Endometrial microvascular endothelial cells (primary cell): Measurements from ENCODE around the gene PSME3IP1. TPM values are rescaled to one million over a fixed set of nuclear protein-coding genes. Genes with fewer than 3 reads are reported as not detected.

Experiments
- in situ Hi-C: cut with HindIII; loops from 2 replicates; pipeline ENCODE4 v1.10.0; 2017; ENCODE audit warnings: low sequenced_read_pairs, low pct_unique_long_range_greater_than_20kb; ENCODE audit errors: inconsistent ontology term
- total RNA-seq: library from RNA; depleted of rRNA; stranded (reverse); fragments of >200 nt; gene quantifications from one replicate; pipeline ENCODE4 v1.2.3, GENCODE V29; 2015; ENCODE audit errors: inconsistent ontology term

The PSME3IP1 gene
- total RNA-seq, 1 donor from 2014 or later: 34.1 TPM

DNA sequence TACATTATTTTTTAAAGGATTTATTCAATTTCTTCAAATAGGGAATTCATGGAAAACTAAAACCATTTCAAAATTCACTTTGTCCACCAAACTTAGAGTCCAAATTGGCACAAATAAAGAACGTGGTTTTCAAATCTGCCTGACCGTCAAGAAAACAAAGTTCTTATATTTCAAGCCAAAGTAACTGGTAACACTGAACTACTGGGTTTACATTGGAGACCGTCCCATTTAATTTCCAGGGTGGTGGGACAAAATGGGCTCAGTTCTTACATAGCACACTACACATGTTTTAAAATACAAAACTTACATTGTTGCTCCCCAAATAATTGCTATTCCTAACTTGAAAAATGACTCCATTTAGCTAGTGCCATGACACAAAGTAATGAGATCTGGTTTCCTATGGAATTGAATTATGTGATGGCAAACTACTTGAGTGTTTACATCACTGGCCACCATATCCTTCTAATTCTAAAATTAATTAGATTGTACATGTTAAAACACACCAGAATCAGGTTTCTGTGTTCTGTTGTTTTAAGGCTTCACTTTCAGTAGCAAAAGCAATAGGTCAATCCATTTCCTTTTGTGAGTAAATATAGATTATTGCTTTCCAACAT, 6.5 kb downstream of the PSME3IP1 start:
- in situ Hi-C loops: no loop called here

DNA sequence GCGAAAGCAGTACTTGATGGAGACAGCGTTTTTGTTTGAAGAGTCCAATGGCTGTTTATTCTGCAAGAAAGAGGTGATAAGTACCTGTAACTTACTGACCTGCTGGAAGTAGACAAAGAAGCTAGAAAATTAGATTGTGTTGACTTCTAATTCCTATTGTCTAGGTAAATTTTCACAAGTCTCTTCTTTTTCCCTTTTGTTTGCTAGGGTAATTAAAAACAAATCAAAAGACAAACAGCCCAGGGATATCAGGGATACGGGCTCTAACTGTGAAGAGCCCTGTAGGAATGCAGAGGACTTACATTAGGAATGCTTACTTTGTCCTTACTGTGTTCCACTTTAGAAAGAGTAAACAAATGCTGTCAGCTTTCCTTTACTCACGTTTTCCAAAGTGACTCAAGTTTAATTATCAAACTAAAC, 7.0 kb downstream of the PSME3IP1 start:
- in situ Hi-C loops: no loop called here

GRCh38 chr16:57178196-57178595, 7.6 kb downstream of the PSME3IP1 start:
- in situ Hi-C loops: no loop called here

- in situ Hi-C loops: no loop called here
Observed at GRCh38 chr16:57175896-57176295, 9.9 kb downstream of the PSME3IP1 start.

GRCh38 chr16:57172721-57173290, 13.0 kb downstream of the PSME3IP1 start:
- in situ Hi-C loops: no loop called here

GRCh38 chr16:57169327-57169726, 16.5 kb downstream of the PSME3IP1 start:
- in situ Hi-C loops: loop anchor here (10.0 kb wide), 1 partner anchor 95 kb away; no protein-coding TSS in a partner anchor

GRCh38 chr16:57167953-57168352, 17.9 kb downstream of the PSME3IP1 start:
- in situ Hi-C loops: loop anchor here (10.0 kb wide), 1 partner anchor 93 kb away; no protein-coding TSS in a partner anchor

GRCh38 chr16:57167538-57167937, 18.3 kb downstream of the PSME3IP1 start:
- in situ Hi-C loops: loop anchor here (10.0 kb wide), 1 partner anchor 93 kb away; no protein-coding TSS in a partner anchor

DNA sequence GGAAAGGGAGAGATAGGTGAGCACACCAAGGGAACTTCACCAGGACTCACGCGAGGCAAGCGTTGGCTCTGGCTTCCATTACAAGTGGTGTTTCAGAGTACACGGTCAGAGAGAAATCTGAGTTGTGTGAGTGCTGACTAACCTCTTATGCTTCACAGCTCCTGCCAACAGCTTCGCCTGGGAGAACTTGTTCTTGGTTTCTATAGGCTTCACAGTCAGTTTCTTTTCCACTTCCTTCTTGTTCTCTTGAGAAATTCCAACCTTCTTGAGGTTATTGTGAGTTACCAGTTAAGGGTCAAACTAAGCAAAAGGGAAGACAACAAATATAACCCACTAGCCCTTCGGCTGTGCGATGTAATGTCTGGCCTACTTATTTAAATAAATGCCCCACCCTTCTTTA, 18.9 kb downstream of the PSME3IP1 start:
- in situ Hi-C loops: loop anchor here (10.0 kb wide), 1 partner anchor 92 kb away; no protein-coding TSS in a partner anchor

- in situ Hi-C loops: loop anchor here (10.0 kb wide), 1 partner anchor 92 kb away; no protein-coding TSS in a partner anchor
Observed at GRCh38 chr16:57166451-57166850, 19.4 kb downstream of the PSME3IP1 start.

- in situ Hi-C loops: loop anchor here (10.0 kb wide), 1 partner anchor 91 kb away; no protein-coding TSS in a partner anchor
Observed at GRCh38 chr16:57165938-57166337, 19.9 kb downstream of the PSME3IP1 start.

GRCh38 chr16:57165483-57165882, 20.4 kb downstream of the PSME3IP1 start:
- in situ Hi-C loops: loop anchor here (10.0 kb wide), 1 partner anchor 91 kb away; no protein-coding TSS in a partner anchor

DNA sequence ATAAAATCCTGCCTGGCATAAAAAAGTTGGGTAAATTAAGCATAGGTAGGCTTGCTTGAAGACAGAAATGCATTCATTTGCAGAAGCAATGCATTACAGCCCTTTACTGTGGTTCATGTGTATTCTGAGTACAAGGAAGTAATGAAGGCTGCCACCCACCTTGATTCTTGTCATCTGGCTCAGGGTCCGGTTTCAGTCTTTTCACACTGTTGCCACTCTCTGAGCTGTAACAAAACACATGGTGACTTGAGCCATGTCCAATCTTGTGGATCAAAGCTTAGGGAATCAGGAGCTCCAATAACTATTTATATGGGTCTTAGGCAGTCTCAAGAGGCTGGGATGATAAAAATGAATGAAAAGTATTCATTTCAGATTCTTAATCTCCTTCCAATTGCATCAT, 22.0 kb downstream of the PSME3IP1 start:
- in situ Hi-C loops: loop anchor here (10.0 kb wide), 1 partner anchor 89 kb away; no protein-coding TSS in a partner anchor

GRCh38 chr16:57159447-57159846, 26.4 kb downstream of the PSME3IP1 start:
- in situ Hi-C loops: no loop called here

DNA sequence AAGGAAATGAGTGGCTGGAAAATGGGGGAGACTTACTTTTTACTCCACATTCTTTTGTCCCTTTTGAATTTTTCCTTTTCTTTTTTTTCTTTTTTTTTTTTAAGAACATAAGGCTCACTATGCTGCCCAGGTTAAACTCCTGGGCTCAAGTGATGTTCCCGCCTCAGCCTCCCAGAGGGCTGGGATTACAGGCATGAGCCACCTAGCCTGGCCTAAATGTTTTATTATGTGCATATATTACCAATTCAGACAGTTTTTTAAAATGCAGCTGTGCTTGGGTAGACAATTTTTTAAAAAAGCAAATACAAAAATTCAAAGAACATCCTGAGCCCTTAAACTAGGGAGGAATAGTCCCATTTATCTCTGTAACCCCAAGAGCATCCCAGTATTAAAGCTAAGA, 28.3 kb downstream of the PSME3IP1 start:
- in situ Hi-C loops: no loop called here

- in situ Hi-C loops: no loop called here
Observed at GRCh38 chr16:57156351-57156703, 29.5 kb downstream of the PSME3IP1 start.

DNA sequence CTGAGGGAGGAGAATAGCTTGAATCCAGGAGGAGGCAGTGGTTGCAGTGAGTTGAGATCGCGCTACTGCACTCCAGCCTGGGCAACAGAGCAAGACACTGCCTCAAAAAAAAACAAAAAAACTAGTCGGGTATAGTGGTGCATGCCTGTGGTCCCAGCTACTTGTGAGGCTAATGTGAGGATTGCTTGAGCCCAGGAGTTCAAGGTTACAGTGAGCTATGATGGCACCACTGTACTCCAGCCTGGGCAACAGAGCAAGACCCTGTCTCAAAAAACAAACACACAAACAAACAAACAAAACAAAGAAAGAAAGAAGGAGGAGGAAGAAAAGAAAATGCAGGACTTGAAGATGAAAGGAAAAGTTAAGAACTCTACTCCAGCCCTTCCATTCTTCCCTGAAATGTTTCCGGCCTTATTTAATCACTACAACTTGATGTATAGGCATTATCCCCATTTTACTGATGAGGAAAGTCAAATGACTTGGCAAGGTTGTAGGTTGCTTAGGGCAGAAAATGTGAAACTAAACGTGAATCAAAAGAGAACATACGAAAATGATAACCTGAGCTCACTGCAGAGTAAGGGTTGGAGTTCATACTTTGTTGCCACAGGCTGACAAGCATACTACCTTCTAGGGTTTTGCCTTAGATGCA, 30.0 kb downstream of the PSME3IP1 start:
- in situ Hi-C loops: no loop called here

DNA sequence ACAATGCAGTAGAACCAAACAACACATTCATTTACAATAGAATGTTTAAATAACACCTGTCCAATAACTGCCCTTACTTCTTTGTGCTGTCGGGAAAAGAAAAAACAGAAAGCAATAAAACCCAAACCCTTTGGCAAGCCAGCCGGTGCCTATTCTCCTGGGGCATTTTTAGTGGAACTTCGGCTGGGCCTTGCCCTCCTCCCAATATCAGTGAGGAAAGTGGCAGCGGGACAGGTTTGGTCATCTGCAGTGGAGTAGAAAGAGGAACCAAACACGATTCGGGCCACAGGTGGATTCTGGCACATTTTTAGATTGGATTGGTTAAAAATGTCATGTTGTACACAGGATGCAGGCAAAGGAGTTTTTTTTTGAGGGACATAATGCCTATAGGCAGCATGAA, 32.0 kb downstream of the PSME3IP1 start:
- in situ Hi-C loops: no loop called here

DNA sequence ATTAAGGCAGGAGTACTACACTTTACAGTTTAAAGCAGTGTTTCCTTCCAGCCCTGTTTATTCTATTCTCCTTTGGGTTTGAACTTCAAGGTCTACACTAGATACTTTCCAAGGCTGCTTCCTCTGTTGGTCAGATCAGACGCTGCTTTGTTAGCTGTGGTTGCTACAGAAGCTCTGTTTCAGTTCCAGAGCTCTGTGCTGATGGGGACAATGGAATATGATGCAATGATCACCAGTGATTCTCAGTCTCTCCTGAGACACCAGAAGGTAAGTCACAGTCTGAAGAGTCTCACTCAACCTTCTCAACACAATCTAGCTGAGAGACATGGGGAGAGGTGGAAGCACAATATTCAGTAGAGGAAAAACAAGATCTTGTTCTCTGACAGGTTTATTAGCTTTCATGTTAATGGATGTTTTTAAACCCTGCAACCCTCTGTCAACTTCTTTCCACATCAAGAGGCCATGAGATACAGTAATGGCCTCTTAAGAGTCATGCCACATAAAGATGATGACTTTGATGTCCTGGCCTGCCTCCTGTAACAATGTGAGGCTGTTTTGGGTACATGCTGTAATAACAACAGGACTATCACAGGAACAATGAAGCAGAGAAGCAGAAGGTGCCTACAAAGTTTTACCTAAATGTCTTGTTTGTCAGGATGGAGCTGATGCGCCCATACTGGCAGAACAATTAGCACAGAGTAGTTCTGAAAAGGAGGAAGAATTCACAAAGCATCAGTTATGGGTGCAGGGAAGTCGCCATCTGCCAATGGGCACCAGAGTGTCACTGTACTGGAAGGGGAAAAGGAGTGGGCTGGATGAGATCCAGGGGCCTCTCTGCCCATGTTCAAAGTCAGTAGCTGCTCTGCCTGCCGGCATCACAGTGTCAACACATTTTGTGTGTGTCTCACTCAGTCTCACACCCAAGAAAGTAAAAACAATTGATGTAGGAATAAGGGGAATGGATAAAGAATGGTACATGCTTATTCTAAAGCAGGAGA, 33.4 kb downstream of the PSME3IP1 start:
- in situ Hi-C loops: no loop called here
